HUES48 (cell line): ENCODE results near the gene RTRAF.

Source experiments
- H3K27ac ChIP-seq: one replicate; pipeline ENCODE4 v1.7.0; 2013; ENCODE audit warnings: low read depth, low read length, inconsistent platforms
- H3K27me3 ChIP-seq: 2 replicates; pipeline ENCODE4 v1.6.1; 2013; ENCODE audit warnings: mild to moderate bottlenecking, low read length; ENCODE audit not compliant: control insufficient read depth, insufficient read depth
- H3K36me3 ChIP-seq: 2 replicates; pipeline ENCODE4 v1.6.1; 2013; ENCODE audit warnings: low read length; ENCODE audit not compliant: control insufficient read depth, insufficient read depth
- H3K4me1 ChIP-seq: 2 replicates; pipeline ENCODE4 v1.6.1; 2013; ENCODE audit warnings: mild to moderate bottlenecking, low read length; ENCODE audit not compliant: control insufficient read depth, insufficient read depth
- H3K4me3 ChIP-seq: 2 replicates; pipeline ENCODE4 v1.5.1; 2013; ENCODE audit warnings: mild to moderate bottlenecking, low read depth, low read length
- H3K9ac ChIP-seq: 2 replicates; pipeline ENCODE4 v1.6.1; 2013; ENCODE audit warnings: mild to moderate bottlenecking, low read depth, low read length, moderate library complexity
- H3K9me3 ChIP-seq: 2 replicates; pipeline ENCODE4 v1.6.1; 2013; ENCODE audit warnings: low read length; ENCODE audit not compliant: control insufficient read depth, insufficient read depth

RTRAF gene

DNA sequence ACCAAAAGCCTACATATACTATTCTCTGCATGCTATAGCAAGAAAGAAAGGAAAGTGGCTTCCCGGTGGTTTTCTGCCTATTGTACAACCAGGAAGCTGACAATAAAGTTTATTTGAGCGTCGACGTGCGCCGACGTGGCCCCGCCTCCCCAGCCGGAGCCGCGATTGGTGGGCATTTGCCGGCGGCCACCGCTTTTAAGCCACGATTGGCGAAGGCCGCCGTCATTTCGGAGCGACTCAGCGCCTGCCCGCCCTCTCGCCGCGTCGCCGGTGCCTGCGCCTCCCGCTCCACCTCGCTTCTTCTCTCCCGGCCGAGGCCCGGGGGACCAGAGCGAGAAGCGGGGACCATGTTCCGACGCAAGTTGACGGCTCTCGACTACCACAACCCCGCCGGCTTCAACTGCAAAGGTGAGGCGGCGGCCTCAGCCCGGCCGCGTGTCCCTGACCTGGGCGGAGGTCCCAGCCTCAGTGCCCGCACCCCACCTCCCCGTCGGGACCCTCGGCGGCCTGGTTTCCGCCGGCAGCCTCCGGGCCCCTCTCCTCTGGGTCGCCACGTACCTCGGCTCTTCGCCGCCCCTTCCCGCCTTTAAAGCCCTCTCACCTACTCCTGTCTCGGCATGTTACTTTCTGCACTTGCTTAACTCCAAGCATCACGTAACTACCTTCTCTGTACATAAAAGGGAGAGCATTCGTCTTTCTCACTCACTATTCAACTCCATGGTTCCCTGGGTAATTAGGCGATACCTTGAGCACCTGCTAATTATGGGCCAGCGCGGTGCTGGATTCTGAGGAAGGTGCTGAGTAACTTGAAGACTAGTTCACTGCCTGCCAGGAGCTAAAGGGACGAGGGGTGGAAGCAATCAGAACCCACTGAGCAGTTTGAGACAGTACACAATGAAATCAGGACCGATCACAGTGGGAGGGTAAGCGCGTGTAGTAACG, at the start of gene RTRAF:
Gene RTRAF, plus strand, starts transcription at position 254 of the 942 bp plus-strand sequence. Its CDS starts 94 bp downstream, at position 348.
- Histone ChIP-seq H3K27me3 (no peaks in the 10 kb centered on the region), H3K4me1 (peaks cover 5% of the 10 kb centered on the region; the same call in 1 of the 2 replicates), H3K4me3 (peak within 1 kb of the TSS; percentile 100), H3K9me3 (no peaks in the 10 kb centered on the region), H3K36me3 (peaks cover 38% of the 10 kb centered on the region), H3K27ac (peak within 1 kb of the TSS; percentile 72), H3K9ac (peak within 1 kb of the TSS; percentile 91)

DNA sequence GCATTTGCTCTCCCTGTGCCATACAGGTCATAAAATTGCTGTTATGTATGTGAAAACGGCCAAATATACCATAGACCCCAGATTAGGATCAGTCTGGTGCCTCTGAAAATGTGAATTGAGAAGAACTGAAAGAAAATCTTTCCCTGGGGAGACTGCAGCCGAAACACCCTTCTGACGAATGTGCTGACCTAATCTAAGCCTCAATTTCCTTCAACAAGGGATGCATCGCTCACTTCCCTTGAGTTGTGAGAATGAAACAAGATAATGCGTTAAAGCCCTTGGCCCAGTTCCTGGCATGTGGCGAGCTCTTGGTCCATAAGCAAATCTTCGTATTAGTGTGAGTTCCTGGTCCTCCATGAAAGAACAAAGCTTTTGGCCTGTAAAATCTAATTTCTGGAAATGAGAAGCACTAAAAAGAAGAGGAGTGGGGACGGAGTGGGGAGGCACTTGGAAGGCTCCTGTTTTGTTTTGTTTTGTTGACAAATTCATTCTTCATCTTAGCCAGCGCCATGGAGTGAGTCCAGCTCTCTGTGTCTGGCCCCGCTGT, 49.5 kb upstream of the RTRAF start:
- no peaks in the 10 kb centered on the region for H3K27me3 ChIP-seq
- H3K4me3 ChIP-seq, result no peak overlapping the region
- no peak overlapping the region for H3K27ac ChIP-seq
- peaks cover 5% of the 10 kb centered on the region; the same call in 1 of the 2 replicates for H3K4me1 ChIP-seq
- no peaks in the 10 kb centered on the region for H3K36me3 ChIP-seq
- H3K9me3 ChIP-seq, result no peaks in the 10 kb centered on the region
- H3K9ac ChIP-seq, result no peak overlapping the region

DNA sequence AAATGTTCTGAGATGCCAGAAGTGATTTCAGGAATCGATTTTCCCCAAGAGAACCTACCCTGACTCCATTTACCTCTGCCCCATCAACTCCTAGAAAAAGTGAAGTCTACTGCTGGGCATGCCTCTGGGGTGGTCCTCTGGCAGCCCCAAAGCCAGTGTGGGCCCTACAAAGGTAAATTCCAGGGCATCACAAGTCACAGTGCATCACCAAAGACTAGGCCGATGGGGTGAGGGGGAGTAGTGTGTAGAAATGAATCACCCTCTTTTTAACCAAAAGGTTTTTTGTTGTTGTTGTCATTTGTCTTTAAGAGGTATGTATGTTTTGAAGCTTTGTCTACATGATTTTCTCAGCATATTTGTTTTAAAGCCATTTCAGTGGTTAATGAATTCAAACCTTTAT, 46.4 kb upstream of the RTRAF start:
- Histone ChIP-seq H3K4me3 (no peak overlapping the region), H3K27me3 (no peaks in the 10 kb centered on the region), H3K9ac (no peak overlapping the region), H3K4me1 (peaks cover 5% of the 10 kb centered on the region; the same call in 1 of the 2 replicates), H3K27ac (no peak overlapping the region), H3K9me3 (peaks cover 4% of the 10 kb centered on the region; the same call in 1 of the 2 replicates), H3K36me3 (no peaks in the 10 kb centered on the region)

DNA sequence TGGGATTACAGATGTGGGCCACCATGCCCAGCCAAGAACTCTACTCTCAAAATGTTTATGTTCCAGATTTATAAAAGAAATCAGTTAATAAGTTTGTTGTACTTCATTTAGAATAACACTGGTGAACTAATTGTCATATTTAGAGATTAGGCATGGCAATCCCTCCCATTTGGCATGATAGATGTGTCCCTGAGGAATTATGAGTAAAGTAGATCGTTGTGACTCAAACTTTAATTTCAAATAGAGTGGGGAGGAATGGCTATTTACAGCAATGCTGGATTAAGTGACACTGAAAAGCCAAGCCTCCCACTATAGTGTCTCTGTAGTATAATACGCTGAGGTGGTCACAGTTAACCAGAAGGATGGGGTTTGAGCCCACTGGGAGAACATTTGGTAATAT, 39.3 kb upstream of the RTRAF start:
- Histone ChIP-seq H3K36me3 (no peaks in the 10 kb centered on the region), H3K9ac (no peak overlapping the region), H3K4me1 (no peaks in the 10 kb centered on the region), H3K9me3 (peaks cover 7% of the 10 kb centered on the region; the same call in 1 of the 2 replicates), H3K27me3 (no peaks in the 10 kb centered on the region), H3K27ac (no peak overlapping the region), H3K4me3 (no peak overlapping the region)

GRCh38 chr14:51951656-51952055, 37.7 kb upstream of the RTRAF start:
- Histone ChIP-seq H3K27ac (no peak overlapping the region), H3K36me3 (no peaks in the 10 kb centered on the region), H3K9ac (no peak overlapping the region), H3K4me1 (no peaks in the 10 kb centered on the region), H3K27me3 (no peaks in the 10 kb centered on the region), H3K4me3 (no peak overlapping the region), H3K9me3 (peaks cover 7% of the 10 kb centered on the region; the same call in 1 of the 2 replicates)

DNA sequence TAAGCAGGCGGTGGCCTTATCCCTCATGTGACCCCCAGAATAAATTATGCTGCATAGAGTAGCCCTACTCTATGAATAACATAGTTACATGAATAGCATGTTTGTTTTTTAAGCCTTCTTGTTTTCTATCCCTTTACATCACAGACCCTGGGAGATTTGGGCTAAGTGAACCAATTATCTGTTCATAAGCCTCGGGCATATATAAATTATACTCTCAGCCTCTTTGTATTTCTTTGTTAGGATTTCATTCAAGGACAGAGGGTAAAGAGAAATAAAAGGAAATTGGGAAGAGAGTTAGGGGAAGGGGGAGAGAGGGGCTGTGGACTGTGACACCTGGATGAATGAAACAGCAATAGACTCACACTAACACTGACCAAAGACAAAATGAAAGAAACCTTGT, 35.3 kb upstream of the RTRAF start:
- H3K9me3 ChIP-seq, result no peaks in the 10 kb centered on the region
- H3K4me3 ChIP-seq, result no peak overlapping the region
- H3K36me3 ChIP-seq, result no peaks in the 10 kb centered on the region
- H3K4me1 ChIP-seq, result no peaks in the 10 kb centered on the region
- no peaks in the 10 kb centered on the region for H3K27me3 ChIP-seq
- no peak overlapping the region for H3K27ac ChIP-seq
- no peak overlapping the region for H3K9ac ChIP-seq

DNA sequence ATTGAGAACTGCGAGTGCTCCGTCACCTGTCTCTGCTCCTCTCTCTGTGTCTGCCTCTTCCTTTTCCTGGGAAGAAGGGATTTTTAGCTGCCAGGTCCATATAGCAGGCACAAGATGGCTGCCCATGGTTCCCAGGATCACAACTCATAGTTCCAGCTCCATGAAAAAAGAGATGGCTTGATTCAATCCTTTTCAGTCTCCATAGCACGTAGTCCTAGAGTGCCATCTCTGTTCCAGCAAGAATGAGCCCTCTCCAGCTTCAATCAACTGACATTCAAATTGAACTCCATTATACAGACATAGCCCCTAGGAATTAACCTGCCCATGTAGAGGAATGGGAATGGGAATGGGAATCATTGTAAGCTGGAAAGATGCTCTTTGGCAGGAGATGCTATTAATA, 34.7 kb upstream of the RTRAF start:
- H3K9ac ChIP-seq, result no peak overlapping the region
- H3K36me3 ChIP-seq, result no peaks in the 10 kb centered on the region
- no peak overlapping the region for H3K27ac ChIP-seq
- no peaks in the 10 kb centered on the region for H3K27me3 ChIP-seq
- H3K4me1 ChIP-seq, result no peaks in the 10 kb centered on the region
- no peaks in the 10 kb centered on the region for H3K9me3 ChIP-seq
- H3K4me3 ChIP-seq, result no peak overlapping the region

GRCh38 chr14:51957950-51958349, 31.4 kb upstream of the RTRAF start:
- Histone ChIP-seq H3K4me1 (peaks cover 2% of the 10 kb centered on the region; the same call in 1 of the 2 replicates), H3K27ac (no peak overlapping the region), H3K4me3 (no peak overlapping the region), H3K36me3 (no peaks in the 10 kb centered on the region), H3K27me3 (no peaks in the 10 kb centered on the region), H3K9ac (no peak overlapping the region), H3K9me3 (peaks cover 4% of the 10 kb centered on the region; the same call in 1 of the 2 replicates)

- H3K27ac ChIP-seq, result no peak overlapping the region
- peaks cover 4% of the 10 kb centered on the region; the same call in 1 of the 2 replicates for H3K9me3 ChIP-seq
- peaks cover 2% of the 10 kb centered on the region; the same call in 1 of the 2 replicates for H3K4me1 ChIP-seq
- H3K27me3 ChIP-seq, result no peaks in the 10 kb centered on the region
- H3K9ac ChIP-seq, result no peak overlapping the region
- no peaks in the 10 kb centered on the region for H3K36me3 ChIP-seq
- H3K4me3 ChIP-seq, result no peak overlapping the region
Measured at GRCh38 chr14:51959928-51960327, 29.4 kb upstream of the RTRAF start.

GRCh38 chr14:51960866-51961265, 28.5 kb upstream of the RTRAF start:
- no peaks in the 10 kb centered on the region for H3K36me3 ChIP-seq
- no peak overlapping the region for H3K9ac ChIP-seq
- peaks cover 4% of the 10 kb centered on the region; the same call in 1 of the 2 replicates for H3K9me3 ChIP-seq
- H3K4me1 ChIP-seq, result peaks cover 2% of the 10 kb centered on the region; the same call in 1 of the 2 replicates
- no peak overlapping the region for H3K4me3 ChIP-seq
- no peaks in the 10 kb centered on the region for H3K27me3 ChIP-seq
- H3K27ac ChIP-seq, result no peak overlapping the region

DNA sequence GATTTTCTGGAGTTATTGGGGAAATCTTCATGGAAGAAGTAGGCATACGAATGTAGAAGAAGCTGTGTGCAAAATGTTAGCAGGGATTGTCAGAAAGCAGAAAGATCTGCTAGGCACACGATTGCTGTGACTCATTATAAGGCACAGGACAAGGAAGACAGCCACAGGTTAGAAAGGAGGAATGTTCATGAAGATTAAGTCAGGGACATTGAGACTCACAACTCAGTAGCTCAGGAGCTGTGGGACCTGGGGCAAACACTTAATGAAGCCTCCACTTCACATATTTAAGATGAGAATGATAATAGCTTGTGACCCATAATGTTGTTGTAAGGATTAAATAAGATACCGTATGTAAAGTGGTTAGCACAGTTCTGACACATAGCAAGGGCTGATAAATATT, 26.6 kb upstream of the RTRAF start:
- Histone ChIP-seq H3K4me3 (no peak overlapping the region), H3K9ac (no peak overlapping the region), H3K36me3 (no peaks in the 10 kb centered on the region), H3K27me3 (no peaks in the 10 kb centered on the region), H3K9me3 (peaks cover 4% of the 10 kb centered on the region; the same call in 1 of the 2 replicates), H3K4me1 (peaks cover 2% of the 10 kb centered on the region; the same call in 1 of the 2 replicates), H3K27ac (no peak overlapping the region)
